ENCODE results near the gene ANKRD44. TPM values are rescaled to one million over a fixed set of nuclear protein-coding genes. Genes with fewer than 3 reads are reported as not detected.

The ANKRD44 gene
- total and polyA plus RNA-seq, 2 of the 8 experiments (the other 6 are each of a cell fraction or from before 2014, with no cell fraction given): 1.2 to 1.3 TPM

DNA sequence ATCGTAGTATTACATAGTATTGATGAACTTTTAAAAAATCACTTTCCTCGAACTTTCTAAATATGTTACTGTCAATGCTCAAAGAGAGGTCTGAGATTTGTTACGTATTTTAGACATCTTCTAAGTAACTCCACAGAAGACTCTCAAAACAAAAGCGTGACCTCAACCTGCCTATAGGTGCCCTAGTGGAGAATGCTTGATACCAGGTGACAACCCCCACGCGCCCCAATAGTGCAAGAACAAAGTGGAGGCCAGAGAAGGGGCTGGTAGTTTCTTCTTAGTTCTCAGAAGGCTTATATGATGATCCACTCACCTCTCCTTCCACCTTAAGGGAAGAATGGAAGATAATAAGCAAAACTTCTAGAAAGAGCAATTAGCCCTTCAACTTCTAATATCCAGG, 102.6 kb downstream of the ANKRD44 start:
- H3K14ac ChIP-seq (ENCODE audit: insufficient read length): no peak overlapping the region
- H3K9me3 ChIP-seq (ENCODE audit: insufficient read depth in 2 of 2, low read depth in 1 of 2, low read length in 1 of 2): no peaks in the 10 kb centered on the region
- H4K20me1 ChIP-seq (replicated peaks in 1 of 2; ENCODE audit: control insufficient read depth in 1 of 2, insufficient read depth in 2 of 2, low read length in 2 of 2): no peaks in the 10 kb centered on the region
- 75% methylated on average over 6 of the region's 6 CpGs; no CpG with 5 or more reads in 1 of the 2 experiments for WGBS, 2 experiments (ENCODE audit: extremely low coverage in 1 of 2, insufficient coverage in 1 of 2, insufficient read length in 1 of 2, insufficient replicate concordance in 2 of 2, low coverage in 1 of 2, low lambda C conversion rate in 2 of 2, missing lambda C conversion rate in 1 of 2)
- H3K4ac ChIP-seq (replicated peaks; ENCODE audit: insufficient read length, low read depth, low read length): no peak overlapping the region
- DNase-seq (ENCODE audit: low read depth in 1 of 2, low spot score in 2 of 2) (no peak), FAIRE-seq (no peak)
- no peaks in the 10 kb centered on the region for H3K4me1 ChIP-seq (replicated peaks in 1 of 4; ENCODE audit: control insufficient read depth in 3 of 4, insufficient read depth in 4 of 4, low read length in 3 of 4)
- H2AK5ac ChIP-seq (ENCODE audit: low read depth, low read length): no peak overlapping the region
- no peak overlapping the region for H4K91ac ChIP-seq (replicated peaks; ENCODE audit: insufficient read length, low read length)
- peaks cover 0 to 1% (median 0%) of the 10 kb centered on the region in 4 experiments; a peak in 1 of 7 replicates for H3K27me3 ChIP-seq (replicated peaks in 1 of 4; ENCODE audit: control insufficient read depth in 3 of 4, extremely low read depth in 1 of 4, insufficient read depth in 3 of 4, low read length in 3 of 4)
- H3K79me2 ChIP-seq (ENCODE audit: control insufficient read depth in 1 of 2, insufficient read depth in 2 of 2, low read length in 2 of 2): no peaks in the 10 kb centered on the region
- H2BK20ac ChIP-seq (ENCODE audit: low read length): no peak overlapping the region
- POLR2A ChIA-PET (ENCODE audit: partially characterized antibody): no interaction called here
- H2BK120ac ChIP-seq (replicated peaks; ENCODE audit: low read depth, low read length): no peak overlapping the region
- no peaks in the 10 kb centered on the region for H3K36me3 ChIP-seq (ENCODE audit: control insufficient read depth in 2 of 4, insufficient read depth in 4 of 4, low read length in 3 of 4)
- H4K5ac ChIP-seq (ENCODE audit: insufficient read length, low read depth, low read length): no peak overlapping the region
- CTCF ChIA-PET (ENCODE audit: partially characterized antibody): interaction anchor here (0.9 to 10.8 kb wide), 6 partner anchors 9 to 133 kb away, joined by 3 to 63 read pairs (median 4); no protein-coding TSS in a partner anchor
- H3K79me1 ChIP-seq (ENCODE audit: low read depth, low read length): no peaks in the 10 kb centered on the region
- no peak overlapping the region for H2AFZ ChIP-seq (ENCODE audit: low read length)
- H4K8ac ChIP-seq (ENCODE audit: extremely low read depth, insufficient read depth, low read length): no peak overlapping the region
- H3K27ac ChIP-seq (ENCODE audit: low read depth, low read length): no peak overlapping the region
- H2BK15ac ChIP-seq (ENCODE audit: low read length): no peak overlapping the region
- H3K4me2 ChIP-seq (ENCODE audit: insufficient read depth in 1 of 2, low read depth in 2 of 2, low read length in 2 of 2): no peak overlapping the region
- no peak overlapping the region for H3K18ac ChIP-seq (ENCODE audit: extremely low read depth, low read length)
- H3K56ac ChIP-seq (replicated peaks; ENCODE audit: insufficient read length, low read depth, low read length): no peak overlapping the region
- H3K23ac ChIP-seq (ENCODE audit: insufficient read length): no peak overlapping the region
- no peak overlapping the region for H3K4me3 ChIP-seq (ENCODE audit: extremely low read depth in 1 of 4, insufficient read depth in 2 of 4, low read depth in 3 of 4, low read length in 4 of 4)
- H3K23me2 ChIP-seq (ENCODE audit: low read depth, low read length): no peaks in the 10 kb centered on the region
- H3K9ac ChIP-seq (replicated peaks in 1 of 4; ENCODE audit: extremely low read depth in 1 of 4, low read depth in 3 of 4, low read length in 3 of 4): no peak overlapping the region
- no peak overlapping the region for H2BK12ac ChIP-seq (ENCODE audit: low read depth, low read length)
- H2BK5ac ChIP-seq (ENCODE audit: low read depth, low read length): no peak overlapping the region
- TF ChIP-seq NRF1 (IDR thresholded peaks at IDR 0.05; ENCODE audit: low read depth, low read length) (no peak), PHF8 (conservative IDR thresholded peaks at IDR 0.05; ENCODE audit: low read depth, low read length) (no peak), BCL11A (IDR thresholded peaks at IDR 0.05; ENCODE audit: low read depth in 2 of 2, low read length in 2 of 2) (no peak), JUND (IDR thresholded peaks at IDR 0.05; ENCODE audit: low read length) (no peak), CEBPB (IDR thresholded peaks at IDR 0.05; ENCODE audit: low read depth, low read length) (no peak), CHD2 (IDR thresholded peaks at IDR 0.05; ENCODE audit: low read length) (no peak), RAD21 (IDR thresholded peaks at IDR 0.05 in 1 of 2, conservative IDR thresholded peaks at IDR 0.05 in 1 of 2; ENCODE audit: low read depth in 2 of 2, low read length in 2 of 2) (no peak), JUN (IDR thresholded peaks at IDR 0.05; ENCODE audit: low read depth, low read length) (no peak), MAFK (IDR thresholded peaks at IDR 0.05; ENCODE audit: low read depth, low read length) (no peak), RBBP5 (IDR thresholded peaks at IDR 0.05; ENCODE audit: borderline replicate concordance, low read depth, low read length) (no peak), TAF1 (IDR thresholded peaks at IDR 0.05; ENCODE audit: low read depth, low read length) (no peak), CBX5 (IDR thresholded peaks at IDR 0.05; ENCODE audit: low read depth, low read length) (no peak), TEAD4 (IDR thresholded peaks at IDR 0.05; ENCODE audit: low read depth, low read length) (no peak), CTBP2 (IDR thresholded peaks at IDR 0.05; ENCODE audit: borderline replicate concordance, insufficient read depth, insufficient read length, low read length) (no peak), FOSL1 (IDR thresholded peaks at IDR 0.05; ENCODE audit: insufficient read depth, low read depth, low read length) (no peak), TCF12 (IDR thresholded peaks at IDR 0.05; ENCODE audit: low read depth, low read length) (no peak)

Measured in H1 (cell line).